Measurements from ENCODE around the gene CUL4B.
"Not testable (repeated sequence)": the region's sequence is repeated elsewhere in the genome, so short reads cannot be mapped to it uniquely, and the experiment has no call there.

Gene CUL4B
- total RNA-seq: 27.3 to 95.7 (median 59.6) reads per million in 18 experiments

GRCh38 chrX:120560842-120561633, at the start of gene CUL4B:
TSS of gene CUL4B (minus strand) at chrX:120560962. CDS start at chrX:120560638, 324 bp downstream.
- peak; percentile 92 to 94 for DNase-seq

- DNase-seq: peak; percentile 55 to 63
Observed at GRCh38 chrX:120604361-120604782, 43.6 kb upstream of the CUL4B start.

GRCh38 chrX:120603707-120604360, 43.1 kb upstream of the CUL4B start, which contains the start of gene MCTS1:
TSS of gene MCTS1 (plus strand) at chrX:120604101. CDS start at chrX:120604237, 136 bp downstream.
- peak; percentile 86 to 89 for DNase-seq

- no peak for DNase-seq
Observed at GRCh38 chrX:120585702-120586101, 24.9 kb upstream of the CUL4B start.

GRCh38 chrX:120575379-120576114, 14.8 kb upstream of the CUL4B start:
- DNase-seq: no peak

GRCh38 chrX:120573806-120574205, 13.0 kb upstream of the CUL4B start:
- not testable (repeated sequence) for DNase-seq

GRCh38 chrX:120570011-120570600, 9.3 kb upstream of the CUL4B start:
- DNase-seq: no peak

- no peak for DNase-seq
Observed at GRCh38 chrX:120568609-120569008, 7.8 kb upstream of the CUL4B start.

- DNase-seq: no peak
Observed at GRCh38 chrX:120568035-120568434, 7.3 kb upstream of the CUL4B start.

GRCh38 chrX:120566817-120567216, 6.1 kb upstream of the CUL4B start:
- no peak for DNase-seq

- DNase-seq: peak in 1 of 2 donors; percentile 9
Observed at GRCh38 chrX:120564925-120565324, 4.2 kb upstream of the CUL4B start.

- DNase-seq: no peak
Observed at GRCh38 chrX:120562569-120562926, 1.8 kb upstream of the CUL4B start.

GRCh38 chrX:120561634-120562568, 1.1 kb upstream of the CUL4B start:
- no peak for DNase-seq

GRCh38 chrX:120560405-120560841, 339 bp downstream of the CUL4B start:
- peak in 1 of 2 donors; percentile 28 for DNase-seq

- DNase-seq: no peak
Observed at GRCh38 chrX:120559804-120560203, 958 bp downstream of the CUL4B start.

GRCh38 chrX:120556251-120556650, 4.5 kb downstream of the CUL4B start:
- no peak for DNase-seq

GRCh38 chrX:120549483-120550452, 11.0 kb downstream of the CUL4B start:
- no peak for DNase-seq

GRCh38 chrX:120536061-120536460, 24.7 kb downstream of the CUL4B start:
- peak; percentile 42 to 54 for DNase-seq

- no peak for DNase-seq
Observed at GRCh38 chrX:120534413-120535205, 26.2 kb downstream of the CUL4B start.
